Measurements from ENCODE around the gene MMP20.

DNA sequence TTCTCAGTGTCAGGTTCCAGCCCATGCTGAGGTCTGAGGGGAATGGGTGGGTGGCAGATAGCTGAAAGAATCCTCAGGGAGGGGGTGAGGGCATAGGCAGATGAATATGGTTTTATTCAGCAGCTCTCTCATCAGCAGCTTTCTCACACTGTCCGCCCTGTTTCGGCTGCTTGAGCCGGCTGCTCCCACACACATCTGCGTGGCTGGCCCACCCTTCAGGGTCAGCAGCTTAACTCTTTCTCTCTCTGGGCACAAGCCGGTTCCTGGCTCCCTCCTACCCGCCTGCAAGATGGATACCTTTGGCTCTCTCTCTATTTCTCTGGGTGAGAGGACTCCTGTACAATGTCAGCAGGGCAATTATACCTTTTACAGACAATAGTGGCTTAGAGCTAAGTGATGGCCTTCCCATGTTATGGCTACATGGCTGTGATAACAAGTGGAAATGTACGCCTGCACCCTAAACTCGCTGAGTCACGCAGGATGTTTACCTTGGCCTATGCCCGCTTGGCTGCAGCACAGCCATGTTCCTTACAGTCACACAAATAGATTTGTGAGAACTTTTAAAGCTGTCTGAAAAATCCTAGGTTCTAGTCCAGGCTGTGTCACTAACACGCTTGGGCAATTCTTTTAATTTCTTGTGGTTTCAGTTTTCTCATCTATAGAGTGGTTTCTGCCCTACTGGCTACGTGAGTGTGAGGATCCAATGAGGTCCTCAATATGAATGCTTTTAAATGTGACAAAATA, 4.1 kb downstream of the MMP20 start:
- TF ChIP-seq, protein P1, sequence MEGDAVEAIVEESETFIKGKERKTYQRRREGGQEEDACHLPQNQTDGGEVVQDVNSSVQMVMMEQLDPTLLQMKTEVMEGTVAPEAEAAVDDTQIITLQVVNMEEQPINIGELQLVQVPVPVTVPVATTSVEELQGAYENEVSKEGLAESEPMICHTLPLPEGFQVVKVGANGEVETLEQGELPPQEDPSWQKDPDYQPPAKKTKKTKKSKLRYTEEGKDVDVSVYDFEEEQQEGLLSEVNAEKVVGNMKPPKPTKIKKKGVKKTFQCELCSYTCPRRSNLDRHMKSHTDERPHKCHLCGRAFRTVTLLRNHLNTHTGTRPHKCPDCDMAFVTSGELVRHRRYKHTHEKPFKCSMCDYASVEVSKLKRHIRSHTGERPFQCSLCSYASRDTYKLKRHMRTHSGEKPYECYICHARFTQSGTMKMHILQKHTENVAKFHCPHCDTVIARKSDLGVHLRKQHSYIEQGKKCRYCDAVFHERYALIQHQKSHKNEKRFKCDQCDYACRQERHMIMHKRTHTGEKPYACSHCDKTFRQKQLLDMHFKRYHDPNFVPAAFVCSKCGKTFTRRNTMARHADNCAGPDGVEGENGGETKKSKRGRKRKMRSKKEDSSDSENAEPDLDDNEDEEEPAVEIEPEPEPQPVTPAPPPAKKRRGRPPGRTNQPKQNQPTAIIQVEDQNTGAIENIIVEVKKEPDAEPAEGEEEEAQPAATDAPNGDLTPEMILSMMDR (IDR thresholded peaks at IDR 0.05), result no peak
- no peak for TF ChIP-seq POLR2A (IDR thresholded peaks at IDR 0.05)
- no peak for TF ChIP-seq EP300 (IDR thresholded peaks at IDR 0.05)
